Testis (tissue), 3 donors: ENCODE measurements around the gene NAT9. TPM values are rescaled to one million over a fixed set of nuclear protein-coding genes. Genes with fewer than 3 reads are reported as not detected.

Experiments
- DNase-seq: peaks from one replicate; pipeline ENCODE4 v3.0.0-alpha.2; 2019
- H3K27ac ChIP-seq, 2 donors: fragments of 200-600 bp; sonication (generic); one replicate each; pipeline ENCODE4 v1.5.1; 2019
- H3K27me3 ChIP-seq: fragments of 200-600 bp; sonication (generic); one replicate; pipeline ENCODE4 v1.5.1; 2019
- H3K36me3 ChIP-seq: fragments of 200-600 bp; sonication (generic); one replicate; pipeline ENCODE4 v1.5.1; 2017; ENCODE audit warnings: low read depth; ENCODE audit errors: missing control alignments
- H3K4me1 ChIP-seq: fragments of 200-600 bp; sonication (generic); one replicate; pipeline ENCODE4 v1.5.1; 2019
- H3K4me3 ChIP-seq, 2 donors: fragments of 200-600 bp; sonication (generic); one replicate each; pipeline ENCODE4 v1.5.1; 2017 to 2019
- H3K9me3 ChIP-seq: fragments of 200-600 bp; sonication (generic); one replicate; pipeline ENCODE4 v1.5.1; 2017
- CTCF ChIP-seq, 3 experiments: fragments of 450-650 bp in 2 of 3; fragments of 200-600 bp in 1 of 3; sonication (generic) in 1 of 3; IDR thresholded peaks; one replicate each; pipeline ENCODE4 v1.5.1; 2016 to 2019; ENCODE audit warnings: antibody characterized with exemption in 3 of 3, mild to moderate bottlenecking in 2 of 3, moderate library complexity in 1 of 3
- POLR2A ChIP-seq: fragments of 450-650 bp; IDR thresholded peaks from one replicate; pipeline ENCODE4 v1.6.1; 2017; ENCODE audit warnings: antibody characterized with exemption, mild to moderate bottlenecking, moderate library complexity
- WGBS, 2 donors: methylation state at CpG; one replicate each; pipeline ENCODE4 v1.1.5; 2018; 5-methylcytosine and 5-hydroxymethylcytosine counted together
- intact Hi-C: fragments of 100-400 bp; cut with DNase I; formaldehyde crosslinking; loops from one replicate; pipeline ENCODE4 v1.15.1; 2023; ENCODE audit warnings: low total_unique reads
- microRNA-seq, 2 donors: library from miRNA; unstranded; fragments of <30 nt; microRNA quantifications; one replicate each; pipeline ENCODE4, GENCODE V29; 2016; ENCODE audit warnings: borderline number of aligned reads in 2 of 2, borderline replicate concordance in 1 of 2
- polyA plus RNA-seq: library from polyadenylated mRNA; stranded (reverse); fragments of 350-450 nt; fragmentation: Illumina TruSeq; extraction: RNeasy Lipid Tissue Mini Kit (QIAGEN cat#74804); gene quantifications from one replicate; pipeline ENCODE4 v1.2.3, GENCODE V29; 2014; ENCODE audit warnings: low read depth, low replicate concordance; ENCODE audit not compliant: insufficient read depth
- total RNA-seq, 2 donors: library from RNA; depleted of rRNA; stranded (reverse); fragments of >200 nt; gene quantifications; one replicate each; pipeline ENCODE4 v1.2.3, GENCODE V29; 2016

NAT9 gene
- total and polyA plus RNA-seq, 3 donors from 2014 or later = 43.8 to 51.3 (median 45.6) TPM

GRCh38 chr17:74728033-74728701, 48.0 kb downstream of the NAT9 start:
- intact Hi-C loops = no loop called here
- no peak for DNase-seq
- H3K4me3 ChIP-seq = no peak overlapping the region
- H3K9me3 ChIP-seq = no peaks in the 10 kb centered on the region
- no peaks in the 10 kb centered on the region for H3K27me3 ChIP-seq
- no peak overlapping the region for H3K27ac ChIP-seq
- TF ChIP-seq POLR2A (no peak), CTCF (IDR thresholded peaks at IDR 0.05) (no peak)
- 78 to 84% methylated on average over 3 of the region's 3 CpGs for WGBS, 2 donors
- H3K4me1 ChIP-seq = no peaks in the 10 kb centered on the region
- H3K36me3 ChIP-seq = no peaks in the 10 kb centered on the region

GRCh38 chr17:74725111-74725510, 51.0 kb downstream of the NAT9 start:
- H3K27me3 ChIP-seq = no peaks in the 10 kb centered on the region
- intact Hi-C loops = no loop called here
- no peak overlapping the region for H3K27ac ChIP-seq
- no peaks in the 10 kb centered on the region for H3K9me3 ChIP-seq
- DNase-seq = no peak
- H3K4me3 ChIP-seq = no peak overlapping the region
- no peaks in the 10 kb centered on the region for H3K36me3 ChIP-seq
- no peaks in the 10 kb centered on the region for H3K4me1 ChIP-seq
- 88 to 92% methylated on average over 3 of the region's 3 CpGs for WGBS, 2 donors
- TF ChIP-seq POLR2A = no peak
- no peak for TF ChIP-seq CTCF (IDR thresholded peaks at IDR 0.05)

GRCh38 chr17:74723891-74724290, 52.3 kb downstream of the NAT9 start:
- TF ChIP-seq POLR2A (no peak), CTCF (IDR thresholded peaks at IDR 0.05) (no peak)
- WGBS, 2 donors = 68 to 72% methylated on average over 5 of the region's 5 CpGs
- H3K27ac ChIP-seq = no peak overlapping the region
- H3K4me1 ChIP-seq = no peaks in the 10 kb centered on the region
- H3K27me3 ChIP-seq = no peaks in the 10 kb centered on the region
- no peak for DNase-seq
- H3K9me3 ChIP-seq = no peaks in the 10 kb centered on the region
- intact Hi-C loops = no loop called here
- no peaks in the 10 kb centered on the region for H3K36me3 ChIP-seq
- no peak overlapping the region for H3K4me3 ChIP-seq

- Histone ChIP-seq H3K27me3 (no peaks in the 10 kb centered on the region), H3K9me3 (no peaks in the 10 kb centered on the region), H3K27ac (no peak overlapping the region), H3K4me3 (no peak overlapping the region), H3K36me3 (no peaks in the 10 kb centered on the region), H3K4me1 (no peaks in the 10 kb centered on the region)
- DNase-seq = no peak
- 90 to 93% methylated on average over 4 of the region's 4 CpGs for WGBS, 2 donors
- intact Hi-C loops = no loop called here
- TF ChIP-seq POLR2A = no peak
- TF ChIP-seq CTCF (IDR thresholded peaks at IDR 0.05) = no peak
These were observed 53.4 kb downstream of the NAT9 start for GRCh38 chr17:74722782-74723181.

Small RNAs within 50 kb of the gene (microRNA-seq; reads per million reads assigned to microRNA genes)
- 11.1 to 28.3 reads per million in 2 donors for gene MIR3615

Other genes with a start within 250 kb of the NAT9 start
- gene CD300LB, start 244.9 kb downstream of the NAT9 start, total RNA-seq = under 1 TPM; 0.71 to 0.99 TPM
- gene CD300LB, start 244.9 kb downstream of the NAT9 start, polyA plus RNA-seq = 0.30 TPM
- gene CD300C, start 230.2 kb downstream of the NAT9 start, total RNA-seq = under 1 TPM; 0.39 to 0.81 TPM
- gene CD300C, start 230.2 kb downstream of the NAT9 start, polyA plus RNA-seq = 0.34 TPM
- not detected for gene CD300H, start 208.8 kb downstream of the NAT9 start, total RNA-seq
- not detected for gene CD300H, start 208.8 kb downstream of the NAT9 start, polyA plus RNA-seq
- not detected for gene CD300LD, start 184.1 kb downstream of the NAT9 start, total RNA-seq
- 0.41 TPM for gene CD300LD, start 184.1 kb downstream of the NAT9 start, polyA plus RNA-seq
- under 1 TPM in 1 of 2 donors, not detected in 1; 0.31 TPM for gene CD300E, start 152.6 kb downstream of the NAT9 start, total RNA-seq
- 0.45 TPM for gene CD300E, start 152.6 kb downstream of the NAT9 start, polyA plus RNA-seq
- gene CD300LF, start 63.4 kb downstream of the NAT9 start, total RNA-seq = 1 to 10 TPM in 1 of 2 donors, under 1 TPM in 1; 0.43 to 1.1 TPM
- 0.79 TPM for gene CD300LF, start 63.4 kb downstream of the NAT9 start, polyA plus RNA-seq
- gene RAB37, start 39.1 kb downstream of the NAT9 start, total RNA-seq = under 1 TPM; 0.81 to 0.94 TPM
- 1.9 TPM for gene RAB37, start 39.1 kb downstream of the NAT9 start, polyA plus RNA-seq
- 10 to 100 TPM; 26.9 to 28.6 TPM for gene NHERF1, start 27.7 kb downstream of the NAT9 start, total RNA-seq
- gene NHERF1, start 27.7 kb downstream of the NAT9 start, polyA plus RNA-seq = 69.2 TPM
- gene GRIN2C, start 83.5 kb upstream of the NAT9 start, total RNA-seq = 10 to 100 TPM; 20.1 to 20.8 TPM
- 7.7 TPM for gene GRIN2C, start 83.5 kb upstream of the NAT9 start, polyA plus RNA-seq
- 100 to 1,000 TPM; 204 to 216 TPM for gene FDXR, start 96.6 kb upstream of the NAT9 start, total RNA-seq
- gene FDXR, start 96.6 kb upstream of the NAT9 start, polyA plus RNA-seq = 97.1 TPM
- 1 to 10 TPM; 1.4 to 2.0 TPM for gene FADS6, start 117.3 kb upstream of the NAT9 start, total RNA-seq
- 0.95 TPM for gene FADS6, start 117.3 kb upstream of the NAT9 start, polyA plus RNA-seq
- gene USH1G, start 146.9 kb upstream of the NAT9 start, total RNA-seq = 1 to 10 TPM; 2.0 to 2.1 TPM
- 1.1 TPM for gene USH1G, start 146.9 kb upstream of the NAT9 start, polyA plus RNA-seq
- 1 to 10 TPM; 2.4 to 5.7 TPM for gene OTOP2, start 147.9 kb upstream of the NAT9 start, total RNA-seq
- 5.7 TPM for gene OTOP2, start 147.9 kb upstream of the NAT9 start, polyA plus RNA-seq
- gene OTOP3, start 159.6 kb upstream of the NAT9 start, total RNA-seq = under 1 TPM in 1 of 2 donors, not detected in 1; 0.12 TPM
- not detected for gene OTOP3, start 159.6 kb upstream of the NAT9 start, polyA plus RNA-seq
- 10 to 100 TPM; 40.9 to 45.8 TPM for gene HID1, start 196.4 kb upstream of the NAT9 start, total RNA-seq
- 18.6 TPM for gene HID1, start 196.4 kb upstream of the NAT9 start, polyA plus RNA-seq
- gene CDR2L, start 211.3 kb upstream of the NAT9 start, total RNA-seq = 10 to 100 TPM; 39.5 to 39.6 TPM
- gene CDR2L, start 211.3 kb upstream of the NAT9 start, polyA plus RNA-seq = 16.6 TPM
- gene MRPL58, start 236.3 kb upstream of the NAT9 start, total RNA-seq = 10 to 100 TPM; 24.3 to 38.1 TPM
- gene MRPL58, start 236.3 kb upstream of the NAT9 start, polyA plus RNA-seq = 20.9 TPM